ENCODE measurements around the gene ARL15.

The ARL15 gene

DNA sequence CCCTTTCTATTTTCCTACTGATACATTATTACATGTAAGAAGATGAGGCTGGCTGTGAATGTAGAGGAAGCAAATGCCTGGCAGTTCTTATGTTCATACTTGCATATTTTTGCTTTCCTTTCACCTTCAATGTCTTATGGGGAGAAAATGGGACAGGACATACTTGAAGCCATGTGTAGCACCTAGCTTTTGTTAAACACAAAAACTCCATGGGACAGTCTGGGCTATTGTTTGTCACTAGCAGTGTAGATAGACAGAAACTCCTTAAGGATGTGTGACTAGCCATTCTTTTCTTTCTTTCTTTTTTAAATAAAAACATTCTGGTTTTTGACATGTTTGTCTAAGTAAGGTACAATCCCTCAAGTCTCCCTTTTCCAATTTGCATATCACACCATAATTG, 122.7 kb downstream of the ARL15 start:
- TF ChIP-seq GABPA (IDR thresholded peaks at IDR 0.05; ENCODE audit: low read depth) (no peak), CTCF (IDR thresholded peaks at IDR 0.05; ENCODE audit: insufficient read depth, low read length) (no peak), SPI1 (IDR thresholded peaks at IDR 0.05; ENCODE audit: borderline replicate concordance, low read depth) (no peak), POLR2AphosphoS5 (IDR thresholded peaks at IDR 0.05; ENCODE audit: low read depth) (no peak), REST (IDR thresholded peaks at IDR 0.05; ENCODE audit: insufficient replicate concordance, low read depth) (no peak)
- no peak for DNase-seq (ENCODE audit: low read depth in 1 of 2, low spot score in 1 of 2)
- H3K27ac ChIP-seq (replicated peaks): no peak overlapping the region
- no peaks in the 10 kb centered on the region for H3K27me3 ChIP-seq (ENCODE audit: insufficient read depth, poor library complexity, severe bottlenecking)
- H3K4me3 ChIP-seq (replicated peaks; ENCODE audit: insufficient read depth, low read length): no peak overlapping the region

DNA sequence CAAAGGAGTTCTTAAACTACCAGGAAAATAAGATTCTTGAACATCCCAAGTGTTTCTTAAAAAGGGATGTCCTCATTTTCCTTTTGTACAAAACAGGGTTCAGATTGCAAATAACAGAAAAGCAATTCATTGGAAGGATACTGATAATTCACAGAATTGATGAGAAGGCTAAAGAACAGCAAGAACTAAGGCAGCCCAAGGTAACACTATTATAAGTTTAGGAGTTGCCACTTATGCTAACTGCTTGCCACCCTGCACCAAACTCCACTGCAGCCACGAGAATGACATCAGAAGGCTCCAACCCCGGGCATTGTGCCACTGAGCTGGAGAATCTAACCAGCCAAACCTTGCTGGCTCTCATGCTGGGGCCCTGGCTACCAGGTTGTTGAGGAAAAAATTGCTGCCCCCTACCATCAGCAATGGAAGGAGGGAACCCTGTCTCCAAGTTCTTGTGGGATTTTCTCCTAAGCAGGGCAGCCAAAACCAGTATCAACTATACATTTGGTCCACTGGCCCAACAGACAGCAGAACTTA, 123.4 kb downstream of the ARL15 start:
- TF ChIP-seq REST (IDR thresholded peaks at IDR 0.05; ENCODE audit: insufficient replicate concordance, low read depth) (no peak), POLR2AphosphoS5 (IDR thresholded peaks at IDR 0.05; ENCODE audit: low read depth) (no peak), GABPA (IDR thresholded peaks at IDR 0.05; ENCODE audit: low read depth) (no peak), SPI1 (IDR thresholded peaks at IDR 0.05; ENCODE audit: borderline replicate concordance, low read depth) (no peak), CTCF (IDR thresholded peaks at IDR 0.05; ENCODE audit: insufficient read depth, low read length) (no peak)
- Histone ChIP-seq H3K4me3 (replicated peaks; ENCODE audit: insufficient read depth, low read length) (no peak overlapping the region), H3K27ac (replicated peaks) (no peak overlapping the region), H3K27me3 (ENCODE audit: insufficient read depth, poor library complexity, severe bottlenecking) (no peaks in the 10 kb centered on the region)
- DNase-seq (ENCODE audit: low read depth in 1 of 2, low spot score in 1 of 2): no peak

DNA sequence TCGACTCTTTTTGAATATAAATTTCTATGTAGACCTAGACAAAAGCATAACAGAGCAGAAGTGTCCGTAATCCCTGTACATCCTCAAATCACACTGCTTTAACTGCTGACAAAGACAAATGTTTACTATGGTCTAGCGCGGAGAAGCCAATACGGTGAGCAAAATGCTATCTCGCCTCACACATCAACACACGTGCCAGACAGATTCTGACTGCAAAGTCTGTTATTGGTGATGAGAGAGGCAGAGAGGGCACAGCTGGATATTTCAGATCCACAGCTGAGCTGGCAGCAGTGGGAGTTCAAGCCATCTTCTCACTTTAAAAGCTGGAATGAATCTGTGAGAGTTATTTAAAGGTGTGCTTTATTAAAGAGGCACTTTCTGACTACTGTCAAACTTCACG, 124.3 kb downstream of the ARL15 start:
- Histone ChIP-seq H3K4me3 (replicated peaks; ENCODE audit: insufficient read depth, low read length) (no peak overlapping the region), H3K27ac (replicated peaks) (no peak overlapping the region), H3K27me3 (ENCODE audit: insufficient read depth, poor library complexity, severe bottlenecking) (no peaks in the 10 kb centered on the region)
- DNase-seq (ENCODE audit: low read depth in 1 of 2, low spot score in 1 of 2): no peak
- TF ChIP-seq REST (IDR thresholded peaks at IDR 0.05; ENCODE audit: insufficient replicate concordance, low read depth) (no peak), GABPA (IDR thresholded peaks at IDR 0.05; ENCODE audit: low read depth) (no peak)
